Measurements from ENCODE around the gene PHOX2A.

Gene PHOX2A

DNA sequence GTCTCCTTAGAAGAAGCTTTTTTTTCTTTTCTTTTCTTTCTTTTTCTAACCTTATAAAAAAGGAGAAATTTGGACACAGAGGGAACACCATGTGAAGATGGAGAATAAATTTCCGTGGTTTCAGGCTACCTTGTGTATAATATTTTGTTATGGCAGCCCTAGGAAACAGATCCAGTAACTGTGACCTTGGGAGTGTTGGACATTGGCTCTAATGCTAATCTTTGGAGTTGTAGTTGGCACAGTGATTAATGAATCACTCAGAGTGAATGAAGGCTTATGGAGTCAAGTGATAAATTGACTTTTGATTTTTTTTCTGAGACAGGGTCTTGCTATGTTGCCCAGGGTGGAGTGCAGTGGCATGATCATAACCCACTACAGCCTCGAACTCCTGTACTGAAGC is 15.5 kb upstream of the PHOX2A start:
- H3K9me3 Mint-ChIP-seq, result no peaks in the 10 kb centered on the region
- no peaks in the 10 kb centered on the region for H3K4me1 Mint-ChIP-seq
- H3K27me3 Mint-ChIP-seq, result no peaks in the 10 kb centered on the region
- no peak overlapping the region for H3K27ac Mint-ChIP-seq
- H3K36me3 Mint-ChIP-seq, result no peaks in the 10 kb centered on the region
- H3K4me3 Mint-ChIP-seq, result no peak overlapping the region

DNA sequence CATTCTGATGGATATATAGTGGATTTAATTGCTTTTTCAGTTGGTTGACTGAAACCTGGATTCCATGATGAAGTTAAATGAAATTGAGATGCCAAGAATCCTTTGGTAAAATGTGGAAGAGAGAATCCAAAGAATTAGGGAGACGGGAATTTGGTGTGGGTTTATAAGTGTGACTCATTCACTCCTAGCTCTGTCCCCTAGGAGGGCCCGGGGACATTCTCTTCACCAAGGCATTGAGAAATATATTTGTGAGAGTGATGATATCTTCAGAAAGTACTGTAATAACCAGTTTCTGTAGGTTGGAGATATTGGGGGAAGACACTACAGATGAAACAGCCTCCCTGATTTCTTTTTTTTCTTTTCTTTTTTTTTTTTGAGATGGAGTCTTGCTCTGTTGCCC is 13.6 kb upstream of the PHOX2A start:
- peaks cover 1% of the 10 kb centered on the region for H3K27me3 Mint-ChIP-seq

DNA sequence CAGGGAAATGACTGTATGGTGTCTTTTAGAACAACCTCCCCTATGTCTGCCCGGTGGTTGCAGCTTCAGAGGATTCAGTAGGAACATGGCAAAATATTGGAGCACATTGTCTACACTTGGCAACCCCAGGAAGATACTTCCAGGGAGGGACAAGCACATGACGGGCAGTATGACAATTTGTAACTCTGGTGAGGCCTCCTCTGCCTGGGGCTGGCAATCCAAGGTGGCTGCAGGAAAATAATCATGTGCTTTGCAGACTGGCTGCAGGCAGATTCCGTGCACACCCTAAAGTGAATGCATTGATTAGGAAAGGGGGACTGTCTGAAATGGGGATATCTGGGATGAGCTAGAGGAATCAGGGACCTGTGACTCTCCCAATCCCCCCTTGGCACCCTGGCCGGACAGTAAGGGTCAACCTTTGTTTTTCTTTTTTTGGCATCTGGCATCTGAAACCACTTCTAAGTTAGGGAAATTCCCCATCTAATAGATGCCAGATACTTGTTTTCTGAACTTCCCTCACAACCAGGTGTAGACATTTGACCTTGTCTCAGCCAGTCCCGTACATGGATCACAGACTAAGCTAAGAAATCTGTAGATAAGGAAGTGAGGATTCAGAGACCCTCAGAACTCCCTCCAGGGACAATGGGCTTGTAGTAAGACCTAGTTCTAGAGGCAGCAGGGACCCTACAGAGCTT is 10.5 kb upstream of the PHOX2A start:
- Mint-ChIP-seq H3K4me1 (no peaks in the 10 kb centered on the region), H3K27ac (peak overlapping the region; percentile 31), H3K9me3 (no peaks in the 10 kb centered on the region), H3K36me3 (no peaks in the 10 kb centered on the region), H3K4me3 (no peak overlapping the region), H3K27me3 (peaks cover 7% of the 10 kb centered on the region)

More for the DNA sequence above, 13.6 kb upstream of the PHOX2A start:
- no peak overlapping the region for H3K27ac Mint-ChIP-seq
- no peaks in the 10 kb centered on the region for H3K4me1 Mint-ChIP-seq
- no peaks in the 10 kb centered on the region for H3K36me3 Mint-ChIP-seq
- no peaks in the 10 kb centered on the region for H3K9me3 Mint-ChIP-seq
- no peak overlapping the region for H3K4me3 Mint-ChIP-seq

- H3K27me3 Mint-ChIP-seq, result peaks cover 9% of the 10 kb centered on the region
- H3K4me1 Mint-ChIP-seq, result no peaks in the 10 kb centered on the region
- H3K36me3 Mint-ChIP-seq, result no peaks in the 10 kb centered on the region
- H3K4me3 Mint-ChIP-seq, result no peak overlapping the region
- H3K27ac Mint-ChIP-seq, result no peak overlapping the region
- no peaks in the 10 kb centered on the region for H3K9me3 Mint-ChIP-seq
Measured at GRCh38 chr11:72253392-72253791, 9.4 kb upstream of the PHOX2A start.

DNA sequence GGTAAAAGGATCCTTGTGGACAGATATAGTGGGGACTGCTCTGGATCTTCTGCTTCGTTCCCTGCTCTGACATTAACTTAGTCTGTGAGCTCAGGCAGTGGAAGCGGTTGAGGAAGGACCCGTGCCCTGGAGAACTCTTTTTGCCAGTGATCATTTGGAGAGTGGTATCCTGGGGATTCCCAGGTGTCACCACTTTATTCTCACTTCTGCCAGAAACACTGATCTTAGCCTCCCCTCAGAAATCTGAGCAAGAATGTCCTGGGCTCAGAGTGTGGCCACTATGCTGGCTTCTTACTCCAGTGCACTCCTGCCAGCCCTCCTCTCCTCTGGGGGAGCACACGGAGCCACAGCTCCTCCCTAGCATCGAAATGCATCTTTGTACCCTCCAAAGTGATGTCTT is 7.6 kb upstream of the PHOX2A start:
- peaks cover 9% of the 10 kb centered on the region for H3K27me3 Mint-ChIP-seq
- no peaks in the 10 kb centered on the region for H3K36me3 Mint-ChIP-seq
- no peaks in the 10 kb centered on the region for H3K9me3 Mint-ChIP-seq
- no peaks in the 10 kb centered on the region for H3K4me1 Mint-ChIP-seq
- no peak overlapping the region for H3K4me3 Mint-ChIP-seq
- H3K27ac Mint-ChIP-seq, result no peak overlapping the region

- Mint-ChIP-seq H3K27me3 (peaks cover 9% of the 10 kb centered on the region), H3K36me3 (no peaks in the 10 kb centered on the region), H3K9me3 (no peaks in the 10 kb centered on the region), H3K4me3 (no peak overlapping the region), H3K27ac (no peak overlapping the region), H3K4me1 (no peaks in the 10 kb centered on the region)
Measured at GRCh38 chr11:72250661-72251464, 6.9 kb upstream of the PHOX2A start.

DNA sequence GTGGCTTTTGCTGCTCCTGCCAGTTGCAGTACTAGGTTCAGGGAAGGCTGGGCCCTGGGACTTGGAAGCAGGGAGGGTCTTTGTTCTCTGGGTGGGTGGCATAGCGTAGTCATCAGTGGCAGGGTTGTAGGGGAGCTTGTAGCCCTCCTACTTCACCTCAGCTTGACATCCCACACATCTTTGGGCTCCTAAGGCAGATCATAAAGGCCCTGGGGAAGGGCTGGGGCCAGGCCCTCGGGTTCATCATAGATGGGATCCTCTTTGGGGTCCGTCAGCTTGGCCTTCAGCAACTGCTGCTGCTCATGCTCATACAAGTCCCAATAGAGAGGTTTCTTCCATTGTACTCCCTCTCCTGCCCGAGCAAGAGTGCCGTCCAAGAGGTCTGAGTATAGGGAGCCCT is 6.0 kb upstream of the PHOX2A start:
- no peaks in the 10 kb centered on the region for H3K9me3 Mint-ChIP-seq
- H3K27me3 Mint-ChIP-seq, result peaks cover 9% of the 10 kb centered on the region
- H3K36me3 Mint-ChIP-seq, result no peaks in the 10 kb centered on the region
- H3K27ac Mint-ChIP-seq, result no peak overlapping the region
- no peak overlapping the region for H3K4me3 Mint-ChIP-seq
- peaks cover under 1% of the 10 kb centered on the region for H3K4me1 Mint-ChIP-seq

DNA sequence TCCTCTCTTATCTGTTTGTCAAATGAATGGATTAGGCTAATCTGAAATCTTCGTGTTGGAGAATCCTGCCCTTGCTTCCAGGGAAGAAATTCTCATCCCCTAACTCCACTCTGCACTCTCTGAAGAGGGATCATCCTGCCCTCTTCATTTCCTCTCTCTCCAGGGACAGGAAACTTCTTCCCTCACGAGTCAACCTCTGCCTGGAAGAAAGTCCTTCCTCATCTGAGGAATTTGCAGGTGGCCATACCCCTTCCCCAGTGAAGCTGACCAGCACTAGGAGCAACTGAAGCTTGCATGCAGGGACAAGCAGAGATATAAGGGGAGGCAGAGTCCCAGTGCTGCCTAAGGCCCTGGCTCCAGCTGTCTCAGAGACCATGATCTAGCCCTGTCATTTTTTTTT is 3.6 kb upstream of the PHOX2A start:
- Mint-ChIP-seq H3K27me3 (peaks cover 21% of the 10 kb centered on the region), H3K4me3 (no peak overlapping the region), H3K27ac (no peak overlapping the region), H3K4me1 (peaks cover 14% of the 10 kb centered on the region), H3K36me3 (peaks cover 3% of the 10 kb centered on the region), H3K9me3 (no peaks in the 10 kb centered on the region)

- H3K4me1 Mint-ChIP-seq, result peaks cover 31% of the 10 kb centered on the region
- H3K27me3 Mint-ChIP-seq, result peaks cover 34% of the 10 kb centered on the region
- no peaks in the 10 kb centered on the region for H3K9me3 Mint-ChIP-seq
- peaks cover 3% of the 10 kb centered on the region for H3K36me3 Mint-ChIP-seq
- H3K27ac Mint-ChIP-seq, result no peak overlapping the region
- no peak overlapping the region for H3K4me3 Mint-ChIP-seq
Measured at GRCh38 chr11:72245263-72245816, 1.4 kb upstream of the PHOX2A start.

GRCh38 chr11:72244361-72245262 is 636 bp upstream of the PHOX2A start:
- peaks cover 34% of the 10 kb centered on the region for H3K27me3 Mint-ChIP-seq
- H3K4me3 Mint-ChIP-seq, result peak overlapping the region; percentile 43
- peaks cover 3% of the 10 kb centered on the region for H3K36me3 Mint-ChIP-seq
- no peaks in the 10 kb centered on the region for H3K9me3 Mint-ChIP-seq
- no peak overlapping the region for H3K27ac Mint-ChIP-seq
- peaks cover 33% of the 10 kb centered on the region for H3K4me1 Mint-ChIP-seq

DNA sequence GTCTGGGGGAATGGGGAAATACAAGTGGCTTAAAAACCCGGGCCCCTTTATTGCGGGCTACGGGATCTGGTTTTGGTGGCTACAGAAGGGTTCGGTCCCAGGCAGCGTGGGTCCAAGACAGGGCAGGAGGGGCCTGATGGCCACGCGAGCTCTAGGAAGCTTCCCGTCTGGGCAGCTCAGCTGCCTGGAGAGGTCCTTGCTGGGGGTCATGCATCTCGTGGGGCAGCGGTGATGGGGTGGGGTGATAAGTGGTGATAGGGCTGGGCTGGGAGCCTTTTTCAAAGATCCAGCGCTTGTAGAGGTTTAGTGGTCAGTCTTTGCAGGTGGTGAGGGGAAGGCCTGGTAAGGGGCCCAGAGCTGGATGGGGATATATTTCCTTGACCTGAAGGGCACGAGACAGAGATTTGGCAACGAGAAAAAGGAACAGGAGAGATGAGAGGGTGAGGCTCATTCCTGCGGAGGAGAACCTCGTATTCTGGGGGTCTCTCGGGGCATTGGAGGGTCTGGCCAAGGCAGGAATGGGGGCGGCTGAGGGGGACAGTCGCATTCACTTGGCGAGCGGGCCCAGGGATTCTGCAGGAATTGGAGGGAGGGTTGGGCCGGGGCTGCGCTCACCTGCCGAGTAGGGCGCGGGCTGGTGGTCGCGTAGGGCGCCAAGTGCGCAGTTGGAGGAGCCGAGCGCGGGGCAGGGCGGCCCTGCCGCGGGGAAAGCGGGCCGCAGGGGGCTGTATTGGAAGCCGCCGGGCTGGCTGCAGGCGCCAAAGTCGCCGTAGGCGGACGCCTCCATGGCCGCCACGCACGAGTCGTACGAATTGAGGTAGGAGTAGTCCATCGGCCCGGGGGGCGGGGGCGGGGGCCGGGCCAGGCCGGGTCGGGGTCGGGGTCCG is 560 bp downstream of the PHOX2A start:
- peaks cover 37% of the 10 kb centered on the region for H3K4me1 Mint-ChIP-seq
- H3K36me3 Mint-ChIP-seq, result peaks cover 3% of the 10 kb centered on the region
- H3K4me3 Mint-ChIP-seq, result no peak overlapping the region
- peaks cover 34% of the 10 kb centered on the region for H3K27me3 Mint-ChIP-seq
- H3K9me3 Mint-ChIP-seq, result no peaks in the 10 kb centered on the region
- no peak overlapping the region for H3K27ac Mint-ChIP-seq

DNA sequence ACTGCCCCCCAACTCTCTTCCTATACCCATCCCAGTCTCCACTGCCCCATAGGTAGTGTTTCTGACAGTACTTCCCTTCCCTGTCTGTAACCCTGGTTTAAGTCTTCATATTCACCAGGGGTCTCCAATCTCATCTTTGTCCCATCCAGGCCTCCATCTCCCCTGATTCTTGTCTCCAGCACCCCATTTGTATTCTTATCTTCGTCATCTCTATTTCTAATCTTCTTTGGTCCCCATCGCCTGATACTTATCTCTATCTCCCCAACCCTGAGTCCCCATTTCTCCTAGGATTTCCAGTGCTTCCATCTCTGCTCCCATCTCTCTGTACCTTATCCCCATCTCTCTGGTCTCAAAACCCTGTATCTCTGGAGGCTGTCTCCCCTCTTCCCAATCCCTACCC is 1.8 kb downstream of the PHOX2A start:
- no peak overlapping the region for H3K4me3 Mint-ChIP-seq
- peaks cover 34% of the 10 kb centered on the region for H3K27me3 Mint-ChIP-seq
- H3K9me3 Mint-ChIP-seq, result no peaks in the 10 kb centered on the region
- peaks cover 3% of the 10 kb centered on the region for H3K36me3 Mint-ChIP-seq
- H3K4me1 Mint-ChIP-seq, result peaks cover 37% of the 10 kb centered on the region
- no peak overlapping the region for H3K27ac Mint-ChIP-seq

DNA sequence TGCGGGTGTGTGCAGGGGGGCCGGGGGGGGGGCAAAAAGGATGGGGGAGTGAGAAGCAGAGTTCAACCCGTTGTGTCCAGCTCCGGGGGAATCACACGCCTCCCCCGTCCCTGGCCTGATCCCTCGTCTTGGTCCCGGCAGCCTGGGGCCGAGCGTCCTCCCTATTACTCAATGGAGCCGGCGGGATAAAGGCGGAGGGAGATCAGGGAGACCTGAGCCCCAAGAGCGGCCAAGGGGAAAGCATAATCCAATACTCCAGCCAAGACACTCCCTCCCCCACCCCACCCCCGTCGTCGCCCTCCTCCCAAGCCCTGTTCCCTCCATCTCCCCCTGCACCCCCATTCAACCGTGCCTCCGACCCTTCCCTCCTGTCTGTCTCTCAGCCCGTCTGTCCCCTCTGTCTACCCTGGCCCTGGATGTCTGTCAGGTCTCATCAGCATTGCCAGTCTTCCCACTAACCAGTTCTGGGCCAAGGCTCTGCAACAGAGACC is 2.6 kb downstream of the PHOX2A start:
- peaks cover 3% of the 10 kb centered on the region for H3K36me3 Mint-ChIP-seq
- peak overlapping the region; percentile 8 for H3K4me3 Mint-ChIP-seq
- H3K27me3 Mint-ChIP-seq, result peaks cover 34% of the 10 kb centered on the region
- no peak overlapping the region for H3K27ac Mint-ChIP-seq
- H3K9me3 Mint-ChIP-seq, result no peaks in the 10 kb centered on the region
- H3K4me1 Mint-ChIP-seq, result peaks cover 37% of the 10 kb centered on the region

GRCh38 chr11:72240461-72241290 is 3.3 kb downstream of the PHOX2A start:
- Mint-ChIP-seq H3K27me3 (peaks cover 34% of the 10 kb centered on the region), H3K4me3 (peak overlapping the region; percentile 70), H3K36me3 (peaks cover 3% of the 10 kb centered on the region), H3K4me1 (peaks cover 37% of the 10 kb centered on the region), H3K9me3 (no peaks in the 10 kb centered on the region), H3K27ac (no peak overlapping the region)
